ENCODE results near the gene CRTC3. TPM values are rescaled to one million over a fixed set of nuclear protein-coding genes. Genes with fewer than 3 reads are reported as not detected.

CRTC3 gene
- total RNA-seq, 8 experiments from 2014 or later: 8.1 to 33.1 (median 11.8) TPM

DNA sequence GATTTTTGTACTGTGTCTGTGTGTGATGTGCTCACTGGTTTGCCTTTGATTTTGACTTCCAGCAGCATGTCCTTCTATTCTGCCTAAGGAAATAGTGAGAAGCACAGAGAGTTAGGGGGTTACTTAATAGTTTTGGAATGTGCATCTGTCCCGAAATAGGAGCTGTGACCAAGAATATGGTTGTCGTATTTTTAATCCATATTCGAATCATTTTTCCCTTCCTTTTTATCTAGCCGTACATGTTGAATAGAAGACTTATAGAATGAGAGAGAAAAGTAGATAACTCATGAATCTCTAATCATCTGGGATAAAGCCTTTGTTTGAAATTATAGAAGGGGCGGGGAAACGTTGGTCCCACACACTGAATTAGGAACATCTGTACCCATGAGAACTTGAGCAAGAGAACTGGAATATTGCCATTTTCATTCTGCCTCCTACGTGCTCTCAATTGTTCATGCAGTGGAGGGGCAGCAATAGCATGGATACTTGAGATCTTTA is 23.6 kb downstream of the CRTC3 start:
- H3K27ac ChIP-seq: no peak overlapping the region
- H3K4me1 ChIP-seq (replicated peaks in 1 of 2): peaks cover 13 to 14% of the 10 kb centered on the region in 2 donors
- ATAC-seq (replicated peaks in 6 of 8): peak in 3 of 8 experiments; percentile 40 to 58 (median 47)
- no peak overlapping the region for H3K4me3 ChIP-seq
- in situ Hi-C loops (cut with MboI; ENCODE audit: low pct_unique_long_range_greater_than_20kb in 2 of 9, low sequenced_read_pairs in 9 of 9, unreplicated experiment in 9 of 9): no loop called here
- 0 to 94% (median 85%) methylated on average over 2 to 7 of the region's 7 CpGs for WGBS, 10 experiments

GRCh38 chr15:90557186-90558084 is 27.7 kb downstream of the CRTC3 start:
- peak overlapping the region; percentile 23 to 65 for H3K27ac ChIP-seq
- in situ Hi-C loops (cut with MboI; ENCODE audit: low pct_unique_long_range_greater_than_20kb in 2 of 9, low sequenced_read_pairs in 9 of 9, unreplicated experiment in 9 of 9): no loop called here
- WGBS, 10 experiments: 27 to 100% (median 63%) methylated on average over 1 to 9 of the region's 12 CpGs
- ATAC-seq (replicated peaks in 6 of 8): peak in 5 of 8 experiments; percentile 79 to 87 (median 85)
- peaks cover 13 to 21% of the 10 kb centered on the region in 2 donors for H3K4me1 ChIP-seq (replicated peaks in 1 of 2)
- no peak overlapping the region for H3K4me3 ChIP-seq

GRCh38 chr15:90558171-90558573 is 28.4 kb downstream of the CRTC3 start:
- in situ Hi-C loops (cut with MboI; ENCODE audit: low pct_unique_long_range_greater_than_20kb in 2 of 9, low sequenced_read_pairs in 9 of 9, unreplicated experiment in 9 of 9): no loop called here
- 17 to 100% (median 66%) methylated on average over 2 to 4 of the region's 4 CpGs; no CpG with 5 or more reads in 4 of the 10 experiments for WGBS, 10 experiments
- peak in 5 of 8 experiments; percentile 57 to 69 (median 64) for ATAC-seq (replicated peaks in 6 of 8)
- Histone ChIP-seq H3K4me3 (no peak overlapping the region), H3K27ac (peak overlapping the region in 1 of 2 donors; percentile 55), H3K4me1 (replicated peaks in 1 of 2) (peaks cover 13 to 21% of the 10 kb centered on the region in 2 donors)

- Histone ChIP-seq H3K4me1 (replicated peaks in 1 of 2) (peaks cover 13 to 21% of the 10 kb centered on the region in 2 donors), H3K4me3 (no peak overlapping the region), H3K27ac (no peak overlapping the region)
- ATAC-seq (replicated peaks in 6 of 8): no peak
- in situ Hi-C loops (cut with MboI; ENCODE audit: low pct_unique_long_range_greater_than_20kb in 2 of 9, low sequenced_read_pairs in 9 of 9, unreplicated experiment in 9 of 9): no loop called here
- 88 to 100% (median 100%) methylated on average over 1 of the region's 1 CpG; no CpG with 5 or more reads in 4 of the 10 experiments for WGBS, 10 experiments
These were observed 29.4 kb downstream of the CRTC3 start for GRCh38 chr15:90559119-90559518.

DNA sequence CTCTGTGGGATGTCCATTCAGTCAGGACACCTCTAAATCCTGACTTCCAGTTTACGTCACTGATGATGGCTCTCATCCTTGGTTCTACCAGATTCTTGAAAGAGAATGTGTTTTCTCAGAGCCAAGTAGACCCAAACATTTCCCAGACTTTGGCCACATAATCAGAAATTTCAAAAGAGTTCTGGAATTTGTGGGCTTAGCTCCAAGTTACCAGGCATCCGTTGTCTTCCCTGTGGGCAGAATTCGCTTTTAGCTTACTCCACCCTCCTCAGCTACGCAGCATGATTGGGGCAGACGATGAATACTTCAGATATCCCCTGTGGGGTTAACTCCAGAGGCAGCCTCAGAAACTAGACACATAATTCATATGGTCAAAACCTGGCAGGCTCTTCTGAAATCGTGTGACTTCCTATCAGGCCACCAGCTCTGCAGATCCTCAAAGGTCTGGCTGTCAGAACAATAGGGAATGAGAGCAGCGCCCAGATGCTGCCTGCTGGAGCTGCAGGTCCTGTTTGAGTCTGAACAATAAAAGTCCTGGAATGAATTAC is 30.6 kb downstream of the CRTC3 start:
- Histone ChIP-seq H3K27ac (no peak overlapping the region), H3K4me3 (no peak overlapping the region), H3K4me1 (replicated peaks in 1 of 2) (peaks cover 13 to 21% of the 10 kb centered on the region in 2 donors)
- 0 to 100% (median 44%) methylated on average over 1 to 7 of the region's 7 CpGs; no CpG with 5 or more reads in 4 of the 10 experiments for WGBS, 10 experiments
- ATAC-seq (replicated peaks in 6 of 8): peak in 6 of 8 experiments; percentile 7 to 98 (median 61)
- in situ Hi-C loops (cut with MboI; ENCODE audit: low pct_unique_long_range_greater_than_20kb in 2 of 9, low sequenced_read_pairs in 9 of 9, unreplicated experiment in 9 of 9): no loop called here

- ATAC-seq (replicated peaks in 6 of 8): peak in 1 of 8 experiments; percentile 10
- Histone ChIP-seq H3K4me1 (replicated peaks in 1 of 2) (peaks cover 10 to 21% of the 10 kb centered on the region in 2 donors), H3K27ac (no peak overlapping the region), H3K4me3 (no peak overlapping the region)
- in situ Hi-C loops (cut with MboI; ENCODE audit: low pct_unique_long_range_greater_than_20kb in 2 of 9, low sequenced_read_pairs in 9 of 9, unreplicated experiment in 9 of 9): no loop called here
- 0 to 100% (median 57%) methylated on average over 1 to 5 of the region's 5 CpGs for WGBS, 10 experiments
These were observed 31.9 kb downstream of the CRTC3 start for GRCh38 chr15:90561344-90562244.

- Histone ChIP-seq H3K4me3 (no peak overlapping the region), H3K4me1 (replicated peaks in 1 of 2) (peaks cover 2 to 13% of the 10 kb centered on the region in 2 donors), H3K27ac (no peak overlapping the region)
- 60 to 100% (median 92%) methylated on average over 1 to 3 of the region's 5 CpGs; no CpG with 5 or more reads in 2 of the 10 experiments for WGBS, 10 experiments
- no peak for ATAC-seq (replicated peaks in 6 of 8)
- in situ Hi-C loops (cut with MboI; ENCODE audit: low pct_unique_long_range_greater_than_20kb in 2 of 9, low sequenced_read_pairs in 9 of 9, unreplicated experiment in 9 of 9): no loop called here
These were observed 32.9 kb downstream of the CRTC3 start for GRCh38 chr15:90562669-90563068.

DNA sequence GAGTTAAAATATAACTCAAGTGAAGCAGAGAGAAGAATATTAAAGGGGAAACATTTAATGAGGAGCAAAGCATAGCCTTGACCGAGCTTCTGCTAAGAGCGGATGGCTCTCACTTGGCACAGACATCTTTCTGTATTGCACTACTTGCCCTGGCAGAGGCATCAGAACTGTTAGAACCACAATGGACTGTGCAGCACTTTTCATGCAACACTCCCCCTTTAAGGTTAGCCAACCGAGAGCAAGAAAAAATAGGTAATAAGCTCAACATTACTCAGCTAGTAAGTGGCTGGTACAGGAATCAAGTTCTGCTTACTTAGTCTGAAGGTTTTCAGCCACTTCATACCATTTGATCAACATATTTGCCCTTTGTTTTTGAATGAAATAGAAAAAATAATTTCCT is 33.7 kb downstream of the CRTC3 start:
- in situ Hi-C loops (cut with MboI; ENCODE audit: low pct_unique_long_range_greater_than_20kb in 2 of 9, low sequenced_read_pairs in 9 of 9, unreplicated experiment in 9 of 9): no loop called here
- Histone ChIP-seq H3K4me3 (no peak overlapping the region), H3K27ac (no peak overlapping the region), H3K4me1 (replicated peaks in 1 of 2) (peaks cover 0 to 5% of the 10 kb centered on the region in 2 donors)
- no peak for ATAC-seq (replicated peaks in 6 of 8)
- WGBS, 10 experiments: 73 to 100% (median 94%) methylated on average over 2 to 3 of the region's 3 CpGs; no CpG with 5 or more reads in 2 of the 10 experiments

GRCh38 chr15:90564051-90564450 is 34.3 kb downstream of the CRTC3 start:
- H3K4me3 ChIP-seq: no peak overlapping the region
- in situ Hi-C loops (cut with MboI; ENCODE audit: low pct_unique_long_range_greater_than_20kb in 2 of 9, low sequenced_read_pairs in 9 of 9, unreplicated experiment in 9 of 9): no loop called here
- ATAC-seq (replicated peaks in 6 of 8): no peak
- peaks cover 0 to 5% of the 10 kb centered on the region in 2 donors for H3K4me1 ChIP-seq (replicated peaks in 1 of 2)
- 100% methylated on average over 1 of the region's 1 CpG; no CpG with 5 or more reads in 4 of the 10 experiments for WGBS, 10 experiments
- no peak overlapping the region for H3K27ac ChIP-seq

DNA sequence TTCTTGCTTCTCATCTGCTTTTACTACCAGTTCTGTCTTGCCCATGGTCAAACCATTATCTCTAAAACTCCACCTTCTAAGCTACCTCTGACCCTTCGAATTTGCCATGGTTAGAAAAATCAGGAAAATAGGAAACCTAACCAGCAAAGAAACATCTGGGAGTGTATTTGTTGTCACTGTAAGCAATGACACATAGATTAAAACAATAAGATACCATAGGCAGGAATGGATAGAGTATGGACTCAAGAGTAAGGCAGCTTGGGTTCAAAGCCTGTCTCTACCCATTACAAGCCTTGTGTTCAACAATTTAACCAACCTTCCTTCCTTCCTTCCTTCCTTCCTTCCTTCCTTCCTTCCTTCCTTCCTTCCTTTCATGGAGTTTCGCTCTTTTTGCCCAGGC is 34.9 kb downstream of the CRTC3 start:
- 75 to 100% (median 95%) methylated on average over 1 to 2 of the region's 2 CpGs; no CpG with 5 or more reads in 2 of the 10 experiments for WGBS, 10 experiments
- in situ Hi-C loops (cut with MboI; ENCODE audit: low pct_unique_long_range_greater_than_20kb in 2 of 9, low sequenced_read_pairs in 9 of 9, unreplicated experiment in 9 of 9): no loop called here
- H3K4me1 ChIP-seq (replicated peaks in 1 of 2): peaks cover 0 to 5% of the 10 kb centered on the region in 2 donors
- ATAC-seq (replicated peaks in 6 of 8): no peak
- H3K27ac ChIP-seq: no peak overlapping the region
- no peak overlapping the region for H3K4me3 ChIP-seq

DNA sequence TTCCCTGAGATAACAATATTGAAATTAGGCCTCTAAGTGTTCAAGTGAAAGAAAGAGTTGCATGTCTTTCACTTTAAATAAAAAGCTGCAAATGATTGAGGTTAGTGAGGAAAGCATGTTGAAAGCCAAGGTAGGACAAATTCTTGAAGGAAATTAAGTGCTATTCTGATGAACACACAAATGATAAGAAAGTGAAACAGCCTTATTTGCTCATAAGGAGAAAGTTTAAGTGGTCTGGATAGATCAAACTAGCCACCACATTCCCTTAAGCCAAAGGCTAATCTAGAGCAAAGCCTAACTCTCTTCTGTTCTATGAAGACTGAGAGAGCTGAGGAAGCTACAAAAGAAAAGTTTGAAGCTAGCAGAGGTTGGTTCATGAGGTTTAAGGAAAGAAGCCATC is 36.1 kb downstream of the CRTC3 start:
- H3K27ac ChIP-seq: no peak overlapping the region
- peak in 1 of 8 experiments; percentile 21 for ATAC-seq (replicated peaks in 6 of 8)
- H3K4me3 ChIP-seq: no peak overlapping the region
- in situ Hi-C loops (cut with MboI; ENCODE audit: low pct_unique_long_range_greater_than_20kb in 2 of 9, low sequenced_read_pairs in 9 of 9, unreplicated experiment in 9 of 9): no loop called here
- H3K4me1 ChIP-seq (replicated peaks in 1 of 2): no peaks in the 10 kb centered on the region

DNA sequence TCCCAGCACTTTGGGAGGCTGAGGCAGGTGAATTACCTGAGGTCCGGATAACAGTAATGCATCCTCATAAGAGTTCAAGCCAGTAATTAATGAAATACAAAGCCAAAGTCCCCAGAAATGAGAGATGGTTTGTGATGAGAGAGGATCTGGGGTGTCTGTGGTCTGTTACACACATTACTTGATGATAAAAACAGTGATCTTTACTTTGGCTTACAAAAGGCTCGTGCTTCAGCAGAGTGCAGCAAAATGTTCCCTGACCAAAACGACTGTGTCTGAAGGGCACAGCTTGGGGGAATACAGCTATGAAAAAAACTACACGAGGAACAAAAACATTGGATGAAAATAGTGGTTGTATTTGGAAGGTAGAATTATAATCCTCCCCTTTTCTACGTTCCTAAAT is 40.9 kb downstream of the CRTC3 start:
- no peaks in the 10 kb centered on the region for H3K4me1 ChIP-seq (replicated peaks in 1 of 2)
- no peak overlapping the region for H3K27ac ChIP-seq
- in situ Hi-C loops (cut with MboI; ENCODE audit: low pct_unique_long_range_greater_than_20kb in 2 of 9, low sequenced_read_pairs in 9 of 9, unreplicated experiment in 9 of 9): no loop called here
- 0 to 83% (median 65%) methylated on average over 1 to 5 of the region's 5 CpGs for WGBS, 10 experiments
- peak in 2 of 8 experiments; percentile 9 to 10 for ATAC-seq (replicated peaks in 6 of 8)
- no peak overlapping the region for H3K4me3 ChIP-seq

Data from motor neuron (in vitro differentiated cells).